Activated naive CD8-positive, alpha-beta T cell treated with anti-CD3 and anti-CD28 coated beads, Interleukin-2, amount 10 ng/mL, durations not matched to agents 7 days and 5 days (primary cell): ENCODE measurements around the gene GYPC. TPM values are rescaled to one million over a fixed set of nuclear protein-coding genes. Genes with fewer than 3 reads are reported as not detected.
"Not testable (repeated sequence)": the region's sequence is repeated elsewhere in the genome, so short reads cannot be mapped to it uniquely, and the experiment has no call there.

Source experiments
- ATAC-seq: fragments of 150-1000 bp; cut with Tn5 transposase; one replicate; pipeline ENCODE4 v1.10.0; 2021; ENCODE audit warnings: low read depth, moderate library complexity
- POLR2A ChIA-PET: fragments of 350-600 bp; sonication (Branson Sonifier 250); formaldehyde crosslinking; loops from one replicate; lab custom pipeline; 2021; ENCODE audit warnings: antibody characterized with exemption; lab: Charles Lee
- DNase-seq: peaks from one replicate; pipeline ENCODE4 v3.0.0; 2021
- H3K27ac Mint-ChIP-seq: one replicate; pipeline ENCODE4 v1.8.0; 2022; ENCODE audit warnings: mild to moderate bottlenecking, mixed read lengths
- H3K27me3 Mint-ChIP-seq: one replicate; pipeline ENCODE4 v1.8.0; 2022; ENCODE audit warnings: mild to moderate bottlenecking, moderate library complexity, mixed read lengths
- H3K36me3 Mint-ChIP-seq: one replicate; pipeline ENCODE4 v1.8.0; 2021; ENCODE audit warnings: mild to moderate bottlenecking, mixed read lengths
- H3K4me1 Mint-ChIP-seq: one replicate; pipeline ENCODE4 v1.8.0; 2021; ENCODE audit warnings: mixed read lengths
- H3K4me3 Mint-ChIP-seq: one replicate; pipeline ENCODE4 v1.8.0; 2022; ENCODE audit warnings: mild to moderate bottlenecking, moderate library complexity, mixed read lengths
- H3K9me3 Mint-ChIP-seq: one replicate; pipeline ENCODE4 v1.8.0; 2021; ENCODE audit warnings: mixed read lengths
- total RNA-seq, 2 experiments: library from RNA; stranded (reverse); gene quantifications; one replicate each; pipeline ENCODE4 v1.2.3, GENCODE V29; 2021

GYPC gene
- total RNA-seq, 2 experiments from 2014 or later, result 132 to 137 TPM

DNA sequence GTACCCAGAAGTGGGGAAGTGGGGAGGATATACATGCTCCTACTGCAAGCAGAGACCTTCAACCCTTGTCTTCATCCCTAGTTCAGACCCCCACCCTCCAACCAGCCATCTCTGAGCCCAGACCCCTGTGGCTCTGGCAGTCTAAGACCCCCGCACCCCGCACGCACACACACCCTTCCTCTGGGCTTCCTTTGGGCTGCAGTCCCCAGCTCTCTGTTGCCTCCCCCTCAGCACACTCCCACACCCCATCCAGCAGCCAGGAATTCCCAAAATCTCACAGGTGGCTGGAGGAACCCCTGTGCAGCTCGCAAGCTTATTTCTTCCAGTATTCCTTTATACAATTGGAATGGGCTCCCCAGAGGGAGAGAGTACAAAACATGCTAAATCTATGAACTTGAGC, 13.9 kb upstream of the GYPC start:
- Mint-ChIP-seq H3K27me3 (peaks cover 3% of the 10 kb centered on the region), H3K36me3 (no peaks in the 10 kb centered on the region), H3K27ac (no peak overlapping the region), H3K9me3 (peaks cover 2% of the 10 kb centered on the region), H3K4me3 (no peak overlapping the region), H3K4me1 (peaks cover 4% of the 10 kb centered on the region)
- no peak for DNase-seq
- POLR2A ChIA-PET, result no interaction called here
- no peak for ATAC-seq

DNA sequence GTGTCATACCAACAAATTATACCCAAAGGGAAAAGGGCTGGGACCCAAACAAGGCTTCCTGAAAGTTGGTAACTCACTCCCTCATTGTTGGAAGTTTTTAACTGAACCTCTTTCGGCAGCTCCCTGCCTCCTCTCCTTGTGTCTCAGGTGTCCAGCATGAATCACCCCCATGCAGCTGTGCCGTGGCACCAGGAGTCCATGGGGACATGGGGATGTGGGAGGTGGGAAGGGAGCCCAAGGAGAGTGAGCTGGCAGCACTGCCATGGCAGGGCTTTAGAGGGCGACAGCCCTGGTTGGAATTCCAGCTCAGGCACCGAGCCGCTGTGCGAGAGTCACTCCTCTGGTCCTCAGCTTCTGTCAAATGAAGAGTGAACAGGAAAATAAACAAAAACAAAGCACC, 12.5 kb upstream of the GYPC start:
- Mint-ChIP-seq H3K27ac (no peak overlapping the region), H3K36me3 (no peaks in the 10 kb centered on the region), H3K4me3 (no peak overlapping the region), H3K27me3 (peaks cover 3% of the 10 kb centered on the region), H3K4me1 (peaks cover 4% of the 10 kb centered on the region), H3K9me3 (peaks cover 2% of the 10 kb centered on the region)
- no peak for ATAC-seq
- DNase-seq, result no peak
- POLR2A ChIA-PET, result no interaction called here

DNA sequence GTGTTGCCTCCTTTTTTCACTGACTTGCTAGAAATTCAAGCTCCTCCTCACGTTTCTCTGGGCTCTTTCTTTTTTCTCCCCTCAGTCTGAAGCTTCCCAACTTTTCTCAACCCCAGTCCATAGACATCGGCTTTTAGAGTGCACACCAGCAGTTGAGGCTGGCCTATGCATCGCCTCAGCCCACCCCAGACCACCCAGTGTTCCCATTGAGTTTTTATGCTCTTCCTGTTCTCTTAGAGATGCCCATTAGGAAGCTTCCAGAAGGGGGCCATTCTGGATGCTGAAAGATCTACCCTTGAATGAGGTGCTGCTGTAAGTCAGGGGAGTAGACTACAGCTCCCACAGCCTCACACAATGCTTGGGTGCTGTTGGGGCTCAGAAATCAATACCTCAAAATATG, 12.0 kb upstream of the GYPC start:
- Mint-ChIP-seq H3K4me1 (peaks cover 4% of the 10 kb centered on the region), H3K27me3 (peaks cover 3% of the 10 kb centered on the region), H3K36me3 (no peaks in the 10 kb centered on the region), H3K27ac (peak overlapping the region; percentile 22), H3K4me3 (no peak overlapping the region), H3K9me3 (peaks cover 2% of the 10 kb centered on the region)
- ATAC-seq, result no peak
- no peak for DNase-seq
- POLR2A ChIA-PET, result no interaction called here

DNA sequence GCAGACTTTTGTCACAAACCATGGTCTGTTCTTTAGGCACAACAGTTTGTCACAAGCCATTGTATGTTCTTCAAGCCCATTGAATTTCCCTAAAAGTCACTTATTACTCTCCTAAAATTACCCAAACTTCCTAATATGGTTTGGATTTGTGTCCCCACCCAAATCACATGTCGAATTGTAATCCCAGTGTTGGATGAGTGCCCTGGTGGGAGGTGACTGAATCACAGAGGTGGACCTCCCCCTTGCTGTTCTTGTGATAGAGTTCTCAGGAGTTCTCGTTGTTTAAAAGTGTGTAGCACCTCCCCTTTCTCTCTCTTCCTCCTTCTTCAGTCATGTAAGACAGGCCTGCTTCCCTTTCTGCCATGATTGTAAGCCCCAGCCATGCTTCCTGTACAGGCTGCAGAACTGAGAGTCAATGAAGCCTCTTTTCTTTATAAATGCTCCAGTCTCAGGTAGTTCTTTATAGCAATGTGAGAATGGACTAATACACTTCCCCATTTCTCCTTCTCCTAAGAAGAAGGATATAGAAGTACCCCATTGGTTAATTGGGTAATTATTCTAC, 11.2 kb upstream of the GYPC start:
- ATAC-seq, result no peak
- Mint-ChIP-seq H3K9me3 (peaks cover 2% of the 10 kb centered on the region), H3K36me3 (no peaks in the 10 kb centered on the region), H3K27ac (no peak overlapping the region), H3K4me3 (no peak overlapping the region), H3K4me1 (peaks cover 4% of the 10 kb centered on the region), H3K27me3 (peaks cover 3% of the 10 kb centered on the region)
- POLR2A ChIA-PET, result no interaction called here
- DNase-seq, result no peak

GRCh38 chr2:126645211-126645618, 10.7 kb upstream of the GYPC start:
- peaks cover 3% of the 10 kb centered on the region for H3K27me3 Mint-ChIP-seq
- no peak overlapping the region for H3K27ac Mint-ChIP-seq
- POLR2A ChIA-PET, result no interaction called here
- peaks cover 2% of the 10 kb centered on the region for H3K9me3 Mint-ChIP-seq
- peaks cover 4% of the 10 kb centered on the region for H3K4me1 Mint-ChIP-seq
- H3K4me3 Mint-ChIP-seq, result no peak overlapping the region
- DNase-seq, result no peak
- ATAC-seq, result no peak
- H3K36me3 Mint-ChIP-seq, result no peaks in the 10 kb centered on the region

- Mint-ChIP-seq H3K4me3 (no peak overlapping the region), H3K9me3 (peaks cover 9% of the 10 kb centered on the region), H3K36me3 (no peaks in the 10 kb centered on the region), H3K27me3 (peaks cover 3% of the 10 kb centered on the region), H3K4me1 (peaks cover 4% of the 10 kb centered on the region), H3K27ac (no peak overlapping the region)
- ATAC-seq (no peak), DNase-seq (no peak)
- POLR2A ChIA-PET, result no interaction called here
Measured at GRCh38 chr2:126646026-126646425, 9.9 kb upstream of the GYPC start.

GRCh38 chr2:126647714-126648344, 8.1 kb upstream of the GYPC start:
- H3K4me3 Mint-ChIP-seq, DNase-seq, H3K4me1 Mint-ChIP-seq, POLR2A ChIA-PET, ATAC-seq, H3K36me3 Mint-ChIP-seq, H3K27ac Mint-ChIP-seq, H3K27me3 Mint-ChIP-seq: not testable (repeated sequence)
- H3K9me3 Mint-ChIP-seq, result peaks cover 11% of the 10 kb centered on the region

- H3K27ac Mint-ChIP-seq, H3K4me3 Mint-ChIP-seq, H3K27me3 Mint-ChIP-seq, ATAC-seq, H3K36me3 Mint-ChIP-seq, H3K4me1 Mint-ChIP-seq, DNase-seq, POLR2A ChIA-PET: not testable (repeated sequence)
- peaks cover 11% of the 10 kb centered on the region for H3K9me3 Mint-ChIP-seq
Measured at GRCh38 chr2:126648345-126648786, 7.6 kb upstream of the GYPC start.

- Mint-ChIP-seq H3K9me3 (peaks cover 11% of the 10 kb centered on the region), H3K4me1 (peaks cover 4% of the 10 kb centered on the region), H3K27ac (no peak overlapping the region), H3K36me3 (no peaks in the 10 kb centered on the region), H3K27me3 (peaks cover 3% of the 10 kb centered on the region), H3K4me3 (no peak overlapping the region)
- DNase-seq, result no peak
- POLR2A ChIA-PET, result no interaction called here
- ATAC-seq, result no peak
Measured at GRCh38 chr2:126649101-126649500, 6.9 kb upstream of the GYPC start.

GRCh38 chr2:126650994-126651393, 5.0 kb upstream of the GYPC start:
- ATAC-seq, result no peak

DNA sequence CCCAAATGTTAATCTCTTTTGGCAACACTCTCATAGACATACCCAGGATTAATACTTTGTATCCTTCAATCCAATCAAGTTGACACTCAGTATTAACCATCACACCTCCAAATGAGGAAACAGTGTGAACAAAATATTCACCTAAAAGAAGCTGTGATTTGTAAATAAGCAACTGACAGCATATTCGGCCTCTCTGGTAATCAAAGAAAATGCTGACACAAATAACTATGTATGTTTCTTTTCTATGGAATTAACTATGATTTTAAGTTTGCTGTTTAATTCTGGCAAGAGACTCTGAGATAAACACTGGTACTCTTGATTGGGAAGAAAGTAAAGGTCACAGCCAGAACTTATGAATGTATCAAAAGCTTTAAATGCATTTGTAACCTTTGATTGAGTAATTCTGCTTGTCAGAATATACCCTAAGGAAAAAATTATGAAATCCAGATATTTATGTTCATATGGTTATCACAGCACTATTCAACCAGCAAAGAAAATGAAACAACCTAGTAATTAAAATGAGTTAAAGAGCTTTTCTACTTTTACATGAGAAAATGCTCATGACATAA, 3.6 kb upstream of the GYPC start:
- no peak overlapping the region for H3K27ac Mint-ChIP-seq
- peaks cover 7% of the 10 kb centered on the region for H3K36me3 Mint-ChIP-seq
- H3K27me3 Mint-ChIP-seq, result no peaks in the 10 kb centered on the region
- POLR2A ChIA-PET, result interaction anchor here (0.6 kb wide), 1 partner anchor 33 kb away, joined by 4 read pairs; no protein-coding TSS in a partner anchor
- H3K4me3 Mint-ChIP-seq, result no peak overlapping the region
- no peak for DNase-seq
- peaks cover 14% of the 10 kb centered on the region for H3K4me1 Mint-ChIP-seq
- ATAC-seq, result no peak
- H3K9me3 Mint-ChIP-seq, result peaks cover 9% of the 10 kb centered on the region

More at GRCh38 chr2:126650994-126651393, 5.0 kb upstream of the GYPC start:
- no peak overlapping the region for H3K27ac Mint-ChIP-seq
- peaks cover 9% of the 10 kb centered on the region for H3K9me3 Mint-ChIP-seq
- peaks cover 10% of the 10 kb centered on the region for H3K4me1 Mint-ChIP-seq
- H3K27me3 Mint-ChIP-seq, result no peaks in the 10 kb centered on the region
- DNase-seq, result no peak
- POLR2A ChIA-PET, result no interaction called here
- peaks cover 2% of the 10 kb centered on the region for H3K36me3 Mint-ChIP-seq
- H3K4me3 Mint-ChIP-seq, result no peak overlapping the region

DNA sequence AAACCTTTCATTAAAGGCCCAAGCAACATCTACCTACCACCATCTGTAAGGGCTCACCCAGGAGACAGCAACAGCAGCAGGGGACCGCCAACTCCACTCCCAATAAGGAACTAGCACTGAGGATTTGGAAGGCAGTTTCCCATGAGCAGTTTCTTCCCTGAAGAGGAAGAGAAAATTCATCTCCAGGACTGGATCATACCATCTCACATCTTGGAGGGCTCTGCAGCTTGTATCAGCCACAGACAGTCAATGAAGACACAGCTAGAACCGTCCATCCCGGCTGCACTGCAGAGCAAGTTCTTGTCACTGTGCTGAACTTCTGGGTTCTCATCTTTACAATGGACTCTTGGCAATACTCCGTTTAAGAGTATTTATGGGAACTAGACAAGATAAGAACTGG, 2.8 kb upstream of the GYPC start:
- no peak for ATAC-seq
- H3K27me3 Mint-ChIP-seq, result no peaks in the 10 kb centered on the region
- no peak for DNase-seq
- POLR2A ChIA-PET, result no interaction called here
- peaks cover 21% of the 10 kb centered on the region for H3K4me1 Mint-ChIP-seq
- peaks cover 9% of the 10 kb centered on the region for H3K9me3 Mint-ChIP-seq
- peaks cover 8% of the 10 kb centered on the region for H3K36me3 Mint-ChIP-seq
- H3K27ac Mint-ChIP-seq, result no peak overlapping the region
- H3K4me3 Mint-ChIP-seq, result no peak overlapping the region

- no peaks in the 10 kb centered on the region for H3K27me3 Mint-ChIP-seq
- no peak overlapping the region for H3K27ac Mint-ChIP-seq
- no peak for DNase-seq
- POLR2A ChIA-PET, result no interaction called here
- peaks cover 11% of the 10 kb centered on the region for H3K36me3 Mint-ChIP-seq
- H3K4me1 Mint-ChIP-seq, result peaks cover 24% of the 10 kb centered on the region
- no peak for ATAC-seq
- peaks cover 9% of the 10 kb centered on the region for H3K9me3 Mint-ChIP-seq
- H3K4me3 Mint-ChIP-seq, result no peak overlapping the region
Measured at GRCh38 chr2:126653761-126654160, 2.2 kb upstream of the GYPC start.

DNA sequence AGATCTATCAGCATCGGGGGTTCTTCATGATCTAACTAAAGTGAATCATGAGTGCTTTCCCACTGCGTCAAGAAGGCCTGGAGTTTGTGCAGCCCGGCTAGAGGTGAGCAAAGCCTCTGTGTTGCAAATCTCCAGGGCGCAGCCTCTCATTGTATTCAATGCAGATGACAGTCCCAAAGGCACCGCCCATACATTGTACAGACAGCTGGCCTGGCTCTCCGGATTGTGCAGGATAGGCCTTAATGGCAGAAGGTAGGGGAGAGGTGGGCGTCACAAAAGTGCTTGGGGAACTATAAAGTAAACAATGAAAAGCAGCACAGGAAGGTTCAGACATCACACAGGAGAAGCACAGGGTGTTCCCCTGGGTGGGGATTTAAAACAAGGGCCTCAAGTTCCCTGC, 907 bp upstream of the GYPC start:
- no peak for ATAC-seq
- peaks cover 32% of the 10 kb centered on the region for H3K4me1 Mint-ChIP-seq

More for the DNA sequence above, 907 bp upstream of the GYPC start:
- H3K36me3 Mint-ChIP-seq, result peaks cover 19% of the 10 kb centered on the region
- peak overlapping the region; percentile 98 for H3K27ac Mint-ChIP-seq
- no peak for DNase-seq
- peaks cover 9% of the 10 kb centered on the region for H3K9me3 Mint-ChIP-seq
- no peaks in the 10 kb centered on the region for H3K27me3 Mint-ChIP-seq
- POLR2A ChIA-PET, result interaction anchor here (0.8 kb wide), 1 partner anchor 9 kb away, joined by 7 read pairs; no protein-coding TSS in a partner anchor
- H3K4me3 Mint-ChIP-seq, result peak overlapping the region; percentile 95
